Cardiac muscle cell (in vitro differentiated cells and primary cell): ENCODE data around the gene MICAL2. TPM values are rescaled to one million over a fixed set of nuclear protein-coding genes. Genes with fewer than 3 reads are reported as not detected.

Source experiments
- DNase-seq, 2 donors: peaks; one replicate each; pipeline versions ENCODE4 v3.0.0 to v3.0.0-alpha.2; 2010 to 2017; ENCODE audit warnings: low read depth in 1 of 2, low spot score in 1 of 2
- H3K27ac ChIP-seq: fragments of 200-600 bp; sonication (generic); 2 replicates; pipeline ENCODE4 v1.5.1; 2016
- H3K27me3 ChIP-seq: fragments of 200-600 bp; sonication (generic); 2 replicates; pipeline ENCODE4 v1.6.0; 2016; ENCODE audit warnings: control low read depth
- H3K36me3 ChIP-seq: fragments of 200-600 bp; sonication (generic); 2 replicates; pipeline ENCODE4 v1.5.1; 2016; ENCODE audit warnings: control low read depth
- H3K4me1 ChIP-seq: fragments of 200-600 bp; sonication (generic); 2 replicates; pipeline ENCODE4 v1.8.1; 2017; ENCODE audit warnings: low read depth, mild to moderate bottlenecking, mixed run types
- H3K4me3 ChIP-seq: fragments of 200-600 bp; sonication (generic); 2 replicates; pipeline ENCODE4 v1.5.1; 2016; ENCODE audit warnings: mild to moderate bottlenecking
- H3K9me3 ChIP-seq: fragments of 200-600 bp; sonication (generic); 2 replicates; pipeline ENCODE4 v1.5.1; 2017; ENCODE audit warnings: low read depth, mild to moderate bottlenecking, control low read depth
- CTCF ChIP-seq: IDR thresholded peaks from 2 replicates; pipeline ENCODE4 v1.5.1; 2012; ENCODE audit warnings: low read depth, mild to moderate bottlenecking, low read length
- polyA plus RNA-seq: library from polyadenylated mRNA; unstranded; fragments of >200 nt; fragmentation: Nextera tagmentation; extraction: Ambion mirVana; gene quantifications from 2 replicates; pipeline ENCODE4 v1.2.1, GENCODE V29; 2016
- total RNA-seq: library from RNA; depleted of rRNA; stranded (reverse); fragments of >200 nt; gene quantifications from 2 replicates; pipeline ENCODE4 v1.2.3, GENCODE V29; 2016

The MICAL2 gene
- total and polyA plus RNA-seq, 2 experiments from 2014 or later: 153 to 178 TPM

- Histone ChIP-seq H3K4me3 (no peak overlapping the region), H3K27me3 (no peaks in the 10 kb centered on the region), H3K9me3 (no peaks in the 10 kb centered on the region), H3K27ac (no peak overlapping the region), H3K36me3 (no peaks in the 10 kb centered on the region), H3K4me1 (peaks cover 20% of the 10 kb centered on the region)
- TF ChIP-seq CTCF: no peak
- DNase-seq: peak in 1 of 2 donors; percentile 41
Measured at GRCh38 chr11:12270215-12270797, 159.9 kb downstream of the MICAL2 start.

GRCh38 chr11:12270817-12271216 lies 160.4 kb downstream of the MICAL2 start:
- H3K27me3 ChIP-seq: no peaks in the 10 kb centered on the region
- no peaks in the 10 kb centered on the region for H3K9me3 ChIP-seq
- no peak for DNase-seq
- H3K4me3 ChIP-seq: no peak overlapping the region
- no peak for TF ChIP-seq CTCF
- H3K27ac ChIP-seq: no peak overlapping the region
- H3K4me1 ChIP-seq: peaks cover 20% of the 10 kb centered on the region
- H3K36me3 ChIP-seq: no peaks in the 10 kb centered on the region

GRCh38 chr11:12271241-12271640 lies 160.9 kb downstream of the MICAL2 start:
- Histone ChIP-seq H3K27me3 (no peaks in the 10 kb centered on the region), H3K9me3 (no peaks in the 10 kb centered on the region)
- DNase-seq: no peak

DNA sequence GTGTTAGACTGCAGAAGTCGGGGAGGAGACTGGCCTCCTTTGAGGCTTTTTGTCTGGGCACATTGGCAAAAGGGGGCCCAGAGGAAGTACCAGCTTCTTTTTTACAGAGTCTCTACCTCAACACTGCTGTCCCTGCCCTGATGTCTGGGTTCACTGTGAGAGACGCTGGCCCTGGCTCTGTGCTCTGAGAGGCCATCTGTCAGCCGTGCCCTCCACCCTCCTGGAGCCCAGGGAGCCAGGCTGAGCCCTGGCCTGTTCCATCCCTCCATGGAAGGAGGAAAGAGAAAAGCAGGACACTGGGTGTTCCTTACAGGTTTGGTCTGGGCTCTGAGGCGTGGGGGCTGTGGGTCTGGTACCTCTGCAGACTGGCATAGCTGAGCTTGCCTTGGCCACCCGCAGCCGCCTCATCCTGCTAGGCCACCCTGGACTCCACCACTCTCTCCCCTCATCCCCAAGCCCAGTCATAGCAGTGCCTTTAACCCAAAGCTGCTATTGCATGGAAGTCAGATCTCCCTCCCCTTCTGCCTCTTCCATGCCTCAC lies 161.5 kb downstream of the MICAL2 start:
- H3K4me1 ChIP-seq: peaks cover 20% of the 10 kb centered on the region
- H3K27me3 ChIP-seq: no peaks in the 10 kb centered on the region
- H3K27ac ChIP-seq: no peak overlapping the region
- DNase-seq: no peak
- TF ChIP-seq CTCF: no peak
- no peaks in the 10 kb centered on the region for H3K9me3 ChIP-seq
- no peaks in the 10 kb centered on the region for H3K36me3 ChIP-seq
- no peak overlapping the region for H3K4me3 ChIP-seq

More at GRCh38 chr11:12271241-12271640, 160.9 kb downstream of the MICAL2 start:
- Histone ChIP-seq H3K4me3 (no peak overlapping the region), H3K36me3 (no peaks in the 10 kb centered on the region), H3K27ac (no peak overlapping the region), H3K4me1 (peaks cover 20% of the 10 kb centered on the region)
- TF ChIP-seq CTCF: no peak

DNA sequence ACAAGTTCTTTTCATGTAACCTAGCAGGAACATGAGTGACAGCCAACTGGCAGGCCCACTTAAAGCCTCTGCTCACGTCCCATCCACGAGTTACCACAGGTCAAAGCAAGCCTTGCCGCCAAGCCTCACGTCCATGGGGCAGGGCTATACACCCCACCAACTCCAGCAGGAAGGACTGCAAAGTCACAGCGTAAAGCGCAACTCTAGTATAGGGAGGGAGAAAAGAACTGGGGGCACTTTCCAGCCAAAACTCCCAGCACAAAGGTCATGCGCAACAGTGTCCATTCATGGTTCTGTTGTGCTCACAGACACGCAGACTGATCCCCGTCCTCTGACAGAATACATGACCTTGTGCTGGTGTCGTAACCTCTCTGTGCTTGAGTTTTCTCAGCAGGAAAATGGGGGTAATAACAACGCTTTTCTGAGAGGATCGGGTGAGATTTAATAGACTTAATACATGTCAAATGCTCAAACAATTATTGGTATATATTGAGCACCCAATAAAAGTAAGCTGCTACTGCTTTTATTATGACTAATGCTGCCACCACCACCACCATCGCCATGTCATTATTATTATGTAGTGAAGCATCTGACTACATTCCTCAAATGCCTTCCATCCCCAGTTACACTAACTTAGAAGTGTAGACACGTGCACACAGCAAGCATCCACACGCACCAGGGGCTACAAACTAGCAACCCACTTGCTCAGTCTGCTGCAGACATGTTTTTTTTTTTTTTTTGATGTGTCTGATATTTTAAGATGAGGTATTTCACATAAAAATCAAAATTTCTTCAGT lies 162.6 kb downstream of the MICAL2 start:
- Histone ChIP-seq H3K27me3 (no peaks in the 10 kb centered on the region), H3K36me3 (no peaks in the 10 kb centered on the region), H3K4me1 (peaks cover 20% of the 10 kb centered on the region), H3K9me3 (no peaks in the 10 kb centered on the region), H3K4me3 (no peak overlapping the region), H3K27ac (no peak overlapping the region)
- TF ChIP-seq CTCF: no peak
- DNase-seq: no peak
